ENCODE results near the gene C11orf24. TPM values are rescaled to one million over a fixed set of nuclear protein-coding genes. Genes with fewer than 3 reads are reported as not detected.

C11orf24 gene
- total RNA-seq, 1 donor from 2014 or later, result 9.7 TPM

DNA sequence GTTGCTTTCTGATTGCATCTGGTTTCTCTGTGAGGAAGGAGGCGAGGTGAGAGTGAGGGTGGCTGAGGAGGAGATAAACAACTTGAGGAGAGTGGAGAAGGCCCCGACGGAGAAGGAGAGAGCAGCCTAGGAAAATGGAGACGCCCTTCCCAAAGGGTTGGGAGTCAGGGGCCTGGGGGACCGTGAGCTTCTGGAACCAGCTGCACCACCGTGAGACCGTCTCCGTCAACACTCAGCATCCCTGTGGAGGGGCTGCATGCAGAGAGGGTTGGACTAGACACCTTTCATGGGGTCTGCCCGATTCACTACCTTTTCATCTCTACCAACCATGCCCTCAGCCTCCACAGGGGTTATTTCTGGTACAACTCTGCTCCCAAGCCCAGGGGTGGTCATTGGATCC is 45.4 kb downstream of the C11orf24 start:
- Mint-ChIP-seq H3K27me3 (ENCODE audit: insufficient read depth, low read depth) (peaks cover 9% of the 10 kb centered on the region), H3K4me1 (peaks cover 2% of the 10 kb centered on the region), H3K9me3 (peaks cover 22% of the 10 kb centered on the region), H3K27ac (no peak overlapping the region), H3K36me3 (no peaks in the 10 kb centered on the region), H3K4me3 (no peak overlapping the region)
- Histone ChIP-seq H3K36me3 (no peaks in the 10 kb centered on the region), H3F3A (ENCODE audit: low read depth) (no peaks in the 10 kb centered on the region), H3K9ac (no peak overlapping the region), H3K27me3 (no peaks in the 10 kb centered on the region), H3K4me3 (no peak overlapping the region), H3K27ac (no peak overlapping the region), H3K4me1 (no peaks in the 10 kb centered on the region), H4K20me1 (ENCODE audit: low read depth) (no peaks in the 10 kb centered on the region), H3K79me2 (ENCODE audit: low read depth) (no peaks in the 10 kb centered on the region), H3K9me3 (ENCODE audit: low read depth) (no peaks in the 10 kb centered on the region), H2AFZ (replicated peaks) (no peak overlapping the region), H3K4me2 (no peak overlapping the region)
- DNase-seq (ENCODE audit: low spot score), result no peak
- no peak for TF ChIP-seq EZH2 (IDR thresholded peaks at IDR 0.05)
- TF ChIP-seq, protein P1, sequence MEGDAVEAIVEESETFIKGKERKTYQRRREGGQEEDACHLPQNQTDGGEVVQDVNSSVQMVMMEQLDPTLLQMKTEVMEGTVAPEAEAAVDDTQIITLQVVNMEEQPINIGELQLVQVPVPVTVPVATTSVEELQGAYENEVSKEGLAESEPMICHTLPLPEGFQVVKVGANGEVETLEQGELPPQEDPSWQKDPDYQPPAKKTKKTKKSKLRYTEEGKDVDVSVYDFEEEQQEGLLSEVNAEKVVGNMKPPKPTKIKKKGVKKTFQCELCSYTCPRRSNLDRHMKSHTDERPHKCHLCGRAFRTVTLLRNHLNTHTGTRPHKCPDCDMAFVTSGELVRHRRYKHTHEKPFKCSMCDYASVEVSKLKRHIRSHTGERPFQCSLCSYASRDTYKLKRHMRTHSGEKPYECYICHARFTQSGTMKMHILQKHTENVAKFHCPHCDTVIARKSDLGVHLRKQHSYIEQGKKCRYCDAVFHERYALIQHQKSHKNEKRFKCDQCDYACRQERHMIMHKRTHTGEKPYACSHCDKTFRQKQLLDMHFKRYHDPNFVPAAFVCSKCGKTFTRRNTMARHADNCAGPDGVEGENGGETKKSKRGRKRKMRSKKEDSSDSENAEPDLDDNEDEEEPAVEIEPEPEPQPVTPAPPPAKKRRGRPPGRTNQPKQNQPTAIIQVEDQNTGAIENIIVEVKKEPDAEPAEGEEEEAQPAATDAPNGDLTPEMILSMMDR (IDR thresholded peaks at IDR 0.05), result no peak
- no peak for TF ChIP-seq EZH2phosphoT487 (IDR thresholded peaks at IDR 0.05)

DNA sequence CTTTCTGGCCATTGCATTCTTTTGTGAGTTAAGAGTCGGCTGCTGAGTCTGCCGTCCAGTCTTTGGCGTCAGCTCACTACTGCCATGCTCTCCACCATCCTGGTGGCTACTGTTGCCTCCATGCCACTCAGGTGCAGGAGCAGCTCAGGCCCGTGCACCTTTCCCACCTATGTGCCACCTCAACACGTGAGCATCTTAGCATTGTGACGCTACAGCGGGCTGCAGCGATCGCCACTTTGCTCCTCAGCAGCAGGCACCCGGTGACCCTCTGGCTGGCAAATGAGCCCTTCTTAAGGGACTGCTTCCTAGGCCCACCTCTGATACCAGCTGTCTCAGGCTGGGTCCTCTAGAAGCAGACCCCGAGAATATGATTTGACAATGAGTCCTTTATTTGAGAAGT is 47.2 kb downstream of the C11orf24 start:
- Histone ChIP-seq H3K9ac (no peak overlapping the region), H4K20me1 (ENCODE audit: low read depth) (no peaks in the 10 kb centered on the region), H3K4me1 (no peaks in the 10 kb centered on the region), H3K27me3 (no peaks in the 10 kb centered on the region), H3K4me3 (no peak overlapping the region), H3K4me2 (no peak overlapping the region), H3K9me3 (ENCODE audit: low read depth) (no peaks in the 10 kb centered on the region), H3K36me3 (no peaks in the 10 kb centered on the region), H3F3A (ENCODE audit: low read depth) (no peaks in the 10 kb centered on the region), H3K27ac (no peak overlapping the region), H3K79me2 (ENCODE audit: low read depth) (no peaks in the 10 kb centered on the region), H2AFZ (replicated peaks) (no peak overlapping the region)
- TF ChIP-seq EZH2 (IDR thresholded peaks at IDR 0.05) (no peak), EZH2phosphoT487 (IDR thresholded peaks at IDR 0.05) (no peak)
- TF ChIP-seq, protein P1 (IDR thresholded peaks at IDR 0.05), result no peak
- H3K4me3 Mint-ChIP-seq, result no peak overlapping the region
- no peak overlapping the region for H3K27ac Mint-ChIP-seq
- peaks cover 13% of the 10 kb centered on the region for H3K9me3 Mint-ChIP-seq
- DNase-seq (ENCODE audit: low spot score), result no peak
- H3K4me1 Mint-ChIP-seq, result peaks cover 2% of the 10 kb centered on the region
- H3K27me3 Mint-ChIP-seq (ENCODE audit: insufficient read depth, low read depth), result peaks cover 9% of the 10 kb centered on the region
- H3K36me3 Mint-ChIP-seq, result no peaks in the 10 kb centered on the region

DNA sequence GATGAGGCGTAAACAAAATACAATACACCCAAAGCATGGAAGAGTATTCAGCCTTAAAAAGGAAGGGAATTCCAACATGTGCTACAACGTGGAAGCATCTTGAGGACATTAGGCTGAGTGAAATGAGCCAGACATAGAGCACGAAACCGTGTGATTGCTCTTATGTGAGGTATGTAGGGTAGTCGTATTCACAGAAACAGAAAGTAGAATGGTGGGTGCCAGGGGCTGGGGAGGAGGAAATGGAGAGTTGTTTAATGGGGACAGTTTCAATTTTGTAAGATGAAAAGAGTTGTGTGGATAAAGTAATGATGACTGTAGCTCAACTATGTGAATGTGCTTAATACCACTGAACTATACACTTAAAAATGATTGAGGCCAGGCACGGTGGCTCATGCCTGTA is 48.5 kb downstream of the C11orf24 start:
- H3K4me3 Mint-ChIP-seq, result no peak overlapping the region
- H3F3A ChIP-seq (ENCODE audit: low read depth), result no peaks in the 10 kb centered on the region
- no peaks in the 10 kb centered on the region for H4K20me1 ChIP-seq (ENCODE audit: low read depth)
- H3K36me3 ChIP-seq, result no peaks in the 10 kb centered on the region
- no peak overlapping the region for H3K27ac Mint-ChIP-seq
- DNase-seq (ENCODE audit: low spot score), result no peak
- H3K9me3 ChIP-seq (ENCODE audit: low read depth), result no peaks in the 10 kb centered on the region
- TF ChIP-seq EZH2phosphoT487 (IDR thresholded peaks at IDR 0.05) (no peak), EZH2 (IDR thresholded peaks at IDR 0.05) (no peak)
- TF ChIP-seq, protein P1 (IDR thresholded peaks at IDR 0.05), result no peak
- no peak overlapping the region for H2AFZ ChIP-seq (replicated peaks)
- no peaks in the 10 kb centered on the region for H3K36me3 Mint-ChIP-seq
- H3K9me3 Mint-ChIP-seq, result peaks cover 8% of the 10 kb centered on the region
- H3K27me3 ChIP-seq, result no peaks in the 10 kb centered on the region
- H3K4me2 ChIP-seq, result no peak overlapping the region
- H3K27ac ChIP-seq, result no peak overlapping the region
- no peak overlapping the region for H3K4me3 ChIP-seq
- no peak overlapping the region for H3K9ac ChIP-seq
- H3K4me1 Mint-ChIP-seq, result peaks cover 2% of the 10 kb centered on the region
- H3K4me1 ChIP-seq, result no peaks in the 10 kb centered on the region
- H3K79me2 ChIP-seq (ENCODE audit: low read depth), result no peaks in the 10 kb centered on the region
- peaks cover 9% of the 10 kb centered on the region for H3K27me3 Mint-ChIP-seq (ENCODE audit: insufficient read depth, low read depth)

All from neural progenitor cell (in vitro differentiated cells).